GM12801 (cell line): Measurements from ENCODE around the gene TBX6.

Source experiments
- CTCF ChIP-seq: IDR thresholded peaks from one replicate; pipeline ENCODE4 v1.5.1; 2011; ENCODE audit warnings: control low read depth; ENCODE audit not compliant: insufficient read length; ENCODE audit errors: extremely low read depth

TBX6 gene

GRCh38 chr16:30068750-30069610 lies 22.7 kb downstream of the TBX6 start:
- TF ChIP-seq CTCF, result no peak

GRCh38 chr16:30068333-30068732 lies 23.4 kb downstream of the TBX6 start:
- TF ChIP-seq CTCF, result no peak

- no peak for TF ChIP-seq CTCF
These were observed 24.2 kb downstream of the TBX6 start for GRCh38 chr16:30067584-30067916.

- TF ChIP-seq CTCF, result no peak
These were observed 24.8 kb downstream of the TBX6 start for GRCh38 chr16:30066761-30067583.

GRCh38 chr16:30065943-30066760 lies 25.6 kb downstream of the TBX6 start:
- no peak for TF ChIP-seq CTCF

GRCh38 chr16:30065102-30065942 lies 26.4 kb downstream of the TBX6 start, which contains the start of gene ALDOA:
Gene ALDOA (plus strand): TSS chr16:30065760. CDS start chr16:30066898, 1,138 bp downstream.
- TF ChIP-seq CTCF, result no peak
